Thyroid gland (tissue), 4 donors: ENCODE results near the gene MPHOSPH6. TPM values are rescaled to one million over a fixed set of nuclear protein-coding genes. Genes with fewer than 3 reads are reported as not detected.
A peak's percentile ranks its signal among the peaks of the same experiment; 100 is the strongest.
"Not testable (repeated sequence)": the region's sequence is repeated elsewhere in the genome, so short reads cannot be mapped to it uniquely, and the experiment has no call there.

Experiments used
- DNase-seq, 2 donors: peaks; one replicate each; pipeline ENCODE4 v3.0.0-alpha.2; 2019
- H3K27ac ChIP-seq, 3 donors: fragments of 200-600 bp; sonication (generic); 1 replicate in 2 of 3; 2 replicates in 1 of 3; pipeline ENCODE4 v1.5.1; 2016 to 2019; ENCODE audit warnings: mild to moderate bottlenecking in 1 of 3, moderate library complexity in 1 of 3
- H3K27me3 ChIP-seq: fragments of 200-600 bp; sonication (generic); one replicate; pipeline ENCODE4 v1.5.1; 2019
- H3K36me3 ChIP-seq, 2 donors: fragments of 200-600 bp; sonication (generic); one replicate each; pipeline ENCODE4 v1.5.1; 2016 to 2019
- H3K4me1 ChIP-seq, 2 donors: fragments of 200-600 bp; sonication (generic); one replicate each; pipeline ENCODE4 v1.5.1; 2017 to 2019
- H3K4me3 ChIP-seq, 3 donors: fragments of 200-600 bp; sonication (generic); replicated peaks in 1 of 3; 1 replicate in 2 of 3; 2 replicates in 1 of 3; pipeline ENCODE4 v1.5.1; 2016; ENCODE audit warnings: mild to moderate bottlenecking in 1 of 3
- H3K9me3 ChIP-seq: fragments of 200-600 bp; sonication (generic); one replicate; pipeline ENCODE4 v1.5.1; 2017
- CTCF ChIP-seq, 6 experiments: fragments of 200-600 bp in 3 of 6; fragments of 450-650 bp in 3 of 6; sonication (generic) in 3 of 6; IDR thresholded peaks; one replicate each; pipeline ENCODE4 v1.5.1; 2016 to 2019; ENCODE audit warnings: antibody characterized with exemption in 6 of 6, mild to moderate bottlenecking in 2 of 6, inconsistent platforms in 1 of 6, moderate library complexity in 1 of 6
- POLR2A ChIP-seq, 2 donors: fragments of 450-650 bp; IDR thresholded peaks; one replicate each; pipeline ENCODE4 v1.6.1; 2017; ENCODE audit warnings: antibody characterized with exemption in 2 of 2, mild to moderate bottlenecking in 2 of 2, moderate library complexity in 1 of 2
- WGBS, 2 donors: methylation state at CpG; one replicate each; pipeline ENCODE4 v1.1.5; 2017; 5-methylcytosine and 5-hydroxymethylcytosine counted together
- intact Hi-C: fragments of 100-400 bp; cut with DNase I; formaldehyde crosslinking; loops from one replicate; pipeline ENCODE4 v1.15.1; 2023
- total RNA-seq, 4 donors: library from RNA; depleted of rRNA; stranded (reverse); fragments of >200 nt; gene quantifications; one replicate each; pipeline ENCODE4 v1.2.3, GENCODE V29; 2016

Gene MPHOSPH6
- total RNA-seq = 10 to 100 TPM; 29.1 to 41.0 (median 34.3) TPM

GRCh38 chr16:82169861-82170845 lies at the start of gene MPHOSPH6:
MPHOSPH6 (minus strand) TSS chr16:82170224; CDS start chr16:82170175, 49 bp downstream.
- peak; percentile 92 for DNase-seq
- H3K4me1 ChIP-seq = peaks cover 6% of the 10 kb centered on the region in 2 donors
- peak within 1 kb of the TSS; percentile 79 to 88 (median 82) for H3K27ac ChIP-seq
- no peaks in the 10 kb centered on the region for H3K36me3 ChIP-seq
- no peaks in the 10 kb centered on the region for H3K9me3 ChIP-seq
- 0% methylated on average over 7 to 33 of the region's 89 CpGs for WGBS, 2 donors
- TF ChIP-seq CTCF (IDR thresholded peaks at IDR 0.05) (peak in 1 of 6 experiments; percentile 16), POLR2A (IDR thresholded peaks at IDR 0.05) (peak in 1 of 2 donors; percentile 46)
- intact Hi-C loops = no loop called here
- peak within 1 kb of the TSS; percentile 46 to 74 (median 53) for H3K4me3 ChIP-seq
- no peaks in the 10 kb centered on the region for H3K27me3 ChIP-seq

- TF ChIP-seq CTCF (IDR thresholded peaks at IDR 0.05) = no peak
- TF ChIP-seq POLR2A (IDR thresholded peaks at IDR 0.05) = no peak
- no peaks in the 10 kb centered on the region for H3K4me1 ChIP-seq
- no peaks in the 10 kb centered on the region for H3K27me3 ChIP-seq
- H3K36me3 ChIP-seq = no peaks in the 10 kb centered on the region
- DNase-seq = no peak
- no peak overlapping the region for H3K27ac ChIP-seq
- 75 to 80% methylated on average over 12 of the region's 12 CpGs for WGBS, 2 donors
- intact Hi-C loops = no loop called here
- no peak overlapping the region for H3K4me3 ChIP-seq
- H3K9me3 ChIP-seq = no peaks in the 10 kb centered on the region
These were observed 49.3 kb upstream of the MPHOSPH6 start for GRCh38 chr16:82219298-82219697.

- H3K4me3 ChIP-seq, H3K27me3 ChIP-seq, H3K27ac ChIP-seq, H3K4me1 ChIP-seq, H3K9me3 ChIP-seq, DNase-seq, intact Hi-C loops, H3K36me3 ChIP-seq: not testable (repeated sequence)
- 88 to 92% methylated on average over 8 to 9 of the region's 9 CpGs for WGBS, 2 donors
These were observed 39.3 kb upstream of the MPHOSPH6 start for GRCh38 chr16:82209314-82209713.

- DNase-seq = no peak
- no peaks in the 10 kb centered on the region for H3K27me3 ChIP-seq
- no peak overlapping the region for H3K27ac ChIP-seq
- intact Hi-C loops = no loop called here
- TF ChIP-seq POLR2A (IDR thresholded peaks at IDR 0.05) (no peak), CTCF (IDR thresholded peaks at IDR 0.05) (no peak)
- H3K36me3 ChIP-seq = no peaks in the 10 kb centered on the region
- H3K9me3 ChIP-seq = no peaks in the 10 kb centered on the region
- no peak overlapping the region for H3K4me3 ChIP-seq
- no peaks in the 10 kb centered on the region for H3K4me1 ChIP-seq
These were observed 33.2 kb upstream of the MPHOSPH6 start for GRCh38 chr16:82203198-82203597.

- no peak overlapping the region for H3K4me3 ChIP-seq
- intact Hi-C loops = no loop called here
- H3K36me3 ChIP-seq = no peaks in the 10 kb centered on the region
- H3K27ac ChIP-seq = no peak overlapping the region
- no peaks in the 10 kb centered on the region for H3K9me3 ChIP-seq
- no peaks in the 10 kb centered on the region for H3K4me1 ChIP-seq
- WGBS, 2 donors = 18 to 38% methylated on average over 1 of the region's 1 CpG
- TF ChIP-seq POLR2A (IDR thresholded peaks at IDR 0.05) = no peak
- TF ChIP-seq CTCF (IDR thresholded peaks at IDR 0.05) = no peak
- H3K27me3 ChIP-seq = no peaks in the 10 kb centered on the region
- DNase-seq = no peak
These were observed 31.9 kb upstream of the MPHOSPH6 start for GRCh38 chr16:82201926-82202325.
